HL-60 (cell line): ENCODE measurements around the gene VWC2.
"Not testable (repeated sequence)": the region's sequence is repeated elsewhere in the genome, so short reads cannot be mapped to it uniquely, and the experiment has no call there.

Experiments
- DNase-seq, 2 experiments: peaks; one replicate each; pipeline ENCODE4 v3.0.0-alpha.2; 2010 to 2020; ENCODE audit warnings: low read depth in 1 of 2, low spot score in 1 of 2
- H3K27ac ChIP-seq: fragments of 250-450 bp; sonication (Bioruptor Pico); replicated peaks from 2 replicates; pipeline ENCODE4 v1.5.1; 2020; ENCODE audit warnings: mild to moderate bottlenecking, moderate library complexity
- H3K27me3 ChIP-seq: fragments of 250-450 bp; sonication (Bioruptor Pico); 2 replicates; pipeline ENCODE4 v1.5.1; 2021; ENCODE audit warnings: mild to moderate bottlenecking, moderate library complexity; ENCODE audit not compliant: insufficient read depth, poor library complexity, severe bottlenecking
- H3K4me3 ChIP-seq: replicated peaks from 2 replicates; pipeline ENCODE4 v1.5.1; 2011; ENCODE audit warnings: mild to moderate bottlenecking, control low read depth, low read length; ENCODE audit not compliant: insufficient read depth
- CTCF ChIP-seq: IDR thresholded peaks from one replicate; pipeline ENCODE4 v1.5.1; 2011; ENCODE audit warnings: low read length, control low read depth, inconsistent platforms; ENCODE audit not compliant: insufficient read depth
- GABPA ChIP-seq: IDR thresholded peaks from 2 replicates; pipeline ENCODE4 v1.6.1; 2012; ENCODE audit warnings: low read depth
- POLR2AphosphoS5 ChIP-seq: IDR thresholded peaks from 2 replicates; pipeline ENCODE4 v1.6.1; 2012; ENCODE audit warnings: low read depth
- REST ChIP-seq: IDR thresholded peaks from 2 replicates; pipeline ENCODE4 v1.6.1; 2012; ENCODE audit warnings: low read depth; ENCODE audit not compliant: insufficient replicate concordance
- SPI1 ChIP-seq: IDR thresholded peaks from 2 replicates; pipeline ENCODE4 v1.6.1; 2012; ENCODE audit warnings: low read depth, mild to moderate bottlenecking, borderline replicate concordance

The VWC2 gene

GRCh38 chr7:49845626-49846025, 72.2 kb downstream of the VWC2 start:
- no peaks in the 10 kb centered on the region for H3K27me3 ChIP-seq
- no peak for DNase-seq
- no peak overlapping the region for H3K27ac ChIP-seq
- H3K4me3 ChIP-seq, result no peak overlapping the region
- TF ChIP-seq SPI1 (no peak), CTCF (no peak)

- TF ChIP-seq SPI1, result no peak
- TF ChIP-seq POLR2AphosphoS5, result no peak
- TF ChIP-seq CTCF, result no peak
- no peak for TF ChIP-seq GABPA
- no peak for TF ChIP-seq REST
- DNase-seq, result no peak
- no peaks in the 10 kb centered on the region for H3K27me3 ChIP-seq
Observed at GRCh38 chr7:49848211-49848841, 74.9 kb downstream of the VWC2 start.

DNA sequence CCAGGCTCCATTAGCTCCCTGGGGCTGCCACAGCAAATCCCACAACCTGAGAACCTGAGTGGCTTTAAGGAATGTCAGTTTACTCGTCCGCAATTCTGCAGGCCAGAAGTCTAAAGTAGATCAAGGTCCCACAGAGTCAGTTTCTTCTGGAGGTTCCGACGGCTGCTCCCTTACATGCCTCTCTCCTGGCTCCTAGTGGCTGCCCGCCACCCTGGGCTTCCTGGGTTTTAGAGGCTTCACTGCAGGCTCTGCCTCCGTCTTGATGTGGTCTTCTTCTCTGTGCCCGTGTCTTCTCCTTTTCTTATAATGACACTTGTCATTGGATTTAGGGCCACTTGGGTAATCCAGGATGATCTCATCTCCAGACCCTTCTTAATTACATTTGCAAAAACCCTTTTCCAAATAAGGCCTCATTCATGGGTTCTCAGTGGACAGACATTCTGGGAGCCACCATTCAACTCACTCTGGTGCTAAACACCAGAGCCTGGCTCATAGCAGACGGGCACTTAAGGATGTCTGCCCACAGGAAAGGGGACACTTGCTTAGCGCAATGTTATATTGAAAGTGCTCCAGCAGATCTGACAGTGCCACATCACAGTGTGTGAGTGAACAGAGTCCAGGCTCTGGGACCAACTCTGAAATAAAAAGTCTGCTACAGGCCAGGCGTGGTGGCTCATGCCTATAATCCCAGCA, 77.6 kb downstream of the VWC2 start:
- Histone ChIP-seq H3K27me3 (no peaks in the 10 kb centered on the region), H3K27ac (no peak overlapping the region), H3K4me3 (no peak overlapping the region)
- TF ChIP-seq SPI1 (no peak), REST (no peak), CTCF (no peak), POLR2AphosphoS5 (no peak), GABPA (no peak)
- DNase-seq, result no peak

More at GRCh38 chr7:49848211-49848841, 74.9 kb downstream of the VWC2 start:
- no peak overlapping the region for H3K4me3 ChIP-seq
- no peak overlapping the region for H3K27ac ChIP-seq

GRCh38 chr7:49851614-49851934, 78.1 kb downstream of the VWC2 start:
- not testable (repeated sequence) for H3K4me3 ChIP-seq, H3K27me3 ChIP-seq, H3K27ac ChIP-seq, DNase-seq
